GM06990 (cell line): Measurements from ENCODE around the gene PLCXD3.

Source experiments
- DNase-seq: peaks from one replicate; pipeline ENCODE4 v3.0.0-alpha.2; 2011; ENCODE audit not compliant: insufficient read length; ENCODE audit errors: extremely low read depth
- H3K27me3 ChIP-seq: replicated peaks from 2 replicates; pipeline ENCODE4 v1.6.0; 2011; ENCODE audit warnings: low read length; ENCODE audit not compliant: control insufficient read depth, insufficient read depth
- H3K36me3 ChIP-seq: 2 replicates; pipeline ENCODE4 v1.5.1; 2011; ENCODE audit warnings: low read length; ENCODE audit not compliant: control insufficient read depth, insufficient read depth
- H3K4me3 ChIP-seq: replicated peaks from 2 replicates; pipeline ENCODE4 v1.5.1; 2011; ENCODE audit warnings: low read depth, mild to moderate bottlenecking, control low read depth, low read length
- TF ChIP-seq, protein P1 (sequence below): IDR thresholded peaks from 2 replicates; pipeline ENCODE4 v1.5.1; 2011; ENCODE audit warnings: low read length, control low read depth, mild to moderate bottlenecking, inconsistent platforms; ENCODE audit not compliant: insufficient read depth, poor library complexity, severe bottlenecking

Gene PLCXD3

DNA sequence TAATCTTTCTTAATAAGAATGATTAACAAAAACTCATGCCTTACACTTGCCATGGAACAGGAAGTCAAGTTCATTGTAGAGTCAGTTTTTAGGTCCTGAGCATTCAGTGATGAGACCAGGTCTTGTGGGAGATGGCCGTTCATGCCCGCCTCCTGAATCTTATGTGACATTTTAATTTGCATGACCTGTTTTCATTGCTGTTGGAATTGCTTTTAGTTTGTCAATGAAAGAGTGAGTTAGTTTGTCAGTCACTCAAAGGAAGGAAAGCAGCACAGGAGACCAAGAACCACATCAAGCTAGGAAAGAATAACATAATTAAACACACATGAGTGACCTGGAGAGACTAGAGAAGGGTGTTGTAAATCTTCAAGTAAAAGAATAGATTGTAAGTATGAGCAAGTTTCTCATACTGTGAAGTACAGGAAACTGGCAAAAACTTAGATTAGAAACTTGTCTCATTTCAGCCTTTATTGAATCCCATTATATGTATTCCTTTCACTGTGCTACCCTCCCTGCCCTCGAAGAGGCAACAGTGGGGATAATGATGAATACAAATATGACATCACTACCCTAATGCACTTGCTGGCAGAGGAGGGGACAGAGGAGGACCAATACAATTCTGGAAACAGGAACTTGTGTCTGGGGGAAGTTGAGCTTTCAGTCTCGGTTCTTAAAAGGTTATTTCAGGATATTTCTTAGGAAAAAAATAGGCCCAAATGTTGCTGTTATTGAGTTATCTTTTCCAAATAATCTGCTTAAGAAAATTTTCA lies 232.7 kb downstream of the PLCXD3 start:
- DNase-seq: no peak
- no peaks in the 10 kb centered on the region; the same call in 1 of the 2 replicates for H3K27me3 ChIP-seq
- no peak overlapping the region for H3K4me3 ChIP-seq
- TF ChIP-seq, protein P1, sequence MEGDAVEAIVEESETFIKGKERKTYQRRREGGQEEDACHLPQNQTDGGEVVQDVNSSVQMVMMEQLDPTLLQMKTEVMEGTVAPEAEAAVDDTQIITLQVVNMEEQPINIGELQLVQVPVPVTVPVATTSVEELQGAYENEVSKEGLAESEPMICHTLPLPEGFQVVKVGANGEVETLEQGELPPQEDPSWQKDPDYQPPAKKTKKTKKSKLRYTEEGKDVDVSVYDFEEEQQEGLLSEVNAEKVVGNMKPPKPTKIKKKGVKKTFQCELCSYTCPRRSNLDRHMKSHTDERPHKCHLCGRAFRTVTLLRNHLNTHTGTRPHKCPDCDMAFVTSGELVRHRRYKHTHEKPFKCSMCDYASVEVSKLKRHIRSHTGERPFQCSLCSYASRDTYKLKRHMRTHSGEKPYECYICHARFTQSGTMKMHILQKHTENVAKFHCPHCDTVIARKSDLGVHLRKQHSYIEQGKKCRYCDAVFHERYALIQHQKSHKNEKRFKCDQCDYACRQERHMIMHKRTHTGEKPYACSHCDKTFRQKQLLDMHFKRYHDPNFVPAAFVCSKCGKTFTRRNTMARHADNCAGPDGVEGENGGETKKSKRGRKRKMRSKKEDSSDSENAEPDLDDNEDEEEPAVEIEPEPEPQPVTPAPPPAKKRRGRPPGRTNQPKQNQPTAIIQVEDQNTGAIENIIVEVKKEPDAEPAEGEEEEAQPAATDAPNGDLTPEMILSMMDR: no peak
- H3K36me3 ChIP-seq: no peaks in the 10 kb centered on the region

DNA sequence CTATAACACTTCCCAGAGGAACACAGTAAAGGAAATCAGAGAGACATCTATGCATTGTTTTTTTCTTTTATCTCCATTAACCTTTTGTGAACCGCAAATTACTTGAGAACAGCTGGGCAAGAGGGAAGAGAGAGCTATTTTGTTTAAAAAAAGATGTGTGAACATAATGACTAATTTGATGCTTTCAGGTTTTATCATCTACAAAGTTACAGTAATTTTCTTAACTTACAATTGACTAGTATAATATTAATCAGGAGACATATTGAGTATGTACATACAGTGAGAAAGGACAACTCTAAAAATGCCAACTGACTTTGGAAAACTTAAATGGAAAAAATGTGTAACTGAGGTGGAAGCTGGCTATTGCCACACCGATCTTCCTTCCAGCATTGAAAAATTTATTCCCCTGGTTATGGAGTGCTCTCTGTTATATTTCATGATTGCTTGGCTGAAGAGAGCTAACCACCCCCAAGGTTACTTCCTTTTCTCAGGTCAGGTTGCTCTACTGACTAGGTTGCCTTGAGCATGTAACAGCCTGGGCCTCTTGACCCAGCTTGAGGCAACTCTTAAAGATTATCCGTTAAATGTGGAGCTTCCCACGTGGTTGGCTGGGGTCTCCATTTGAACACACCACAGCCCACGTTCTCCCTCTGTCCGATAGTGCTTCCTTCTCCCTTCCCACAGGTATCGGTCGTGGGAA lies 234.4 kb downstream of the PLCXD3 start:
- no peaks in the 10 kb centered on the region; the same call in none of the 2 replicates for H3K27me3 ChIP-seq

DNA sequence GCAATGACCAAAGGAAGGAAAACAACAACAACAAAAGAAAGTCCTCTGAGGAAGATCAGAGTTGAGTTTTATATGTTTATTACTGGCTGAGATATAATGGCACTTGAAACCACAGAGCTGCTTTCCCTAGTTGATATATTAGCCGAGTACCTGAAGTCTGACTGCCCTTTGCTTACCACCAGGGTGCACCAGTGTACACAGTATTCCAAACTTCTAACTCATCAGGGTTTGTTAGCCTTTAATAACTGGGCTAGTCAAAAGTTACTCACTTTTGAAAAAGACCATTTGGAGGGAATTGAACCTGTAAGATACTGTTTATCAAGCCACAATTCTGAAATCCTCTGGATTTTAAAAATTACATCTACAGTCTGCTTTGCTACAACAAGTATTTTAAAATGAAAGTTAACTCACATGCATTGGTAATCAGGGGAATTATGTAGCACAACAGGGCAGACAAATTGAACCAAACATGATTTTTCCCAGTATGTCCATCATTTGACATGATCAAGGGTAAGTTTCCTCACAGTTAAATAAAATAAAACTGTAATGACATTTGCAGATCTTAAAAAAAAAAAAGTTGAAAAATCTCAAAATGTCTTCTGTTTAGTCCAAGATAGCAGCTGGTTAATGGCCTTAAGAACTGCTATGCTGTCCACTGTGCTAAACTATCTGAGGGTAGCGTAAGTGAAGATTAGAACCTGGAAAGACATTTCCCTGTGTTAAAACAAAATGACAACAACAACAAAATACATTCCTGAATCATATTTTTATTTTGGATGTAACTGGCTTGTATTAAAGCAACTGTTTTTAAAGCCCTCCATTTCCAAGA lies 239.8 kb downstream of the PLCXD3 start:
- Histone ChIP-seq H3K4me3 (no peak overlapping the region), H3K27me3 (no peaks in the 10 kb centered on the region; the same call in none of the 2 replicates), H3K36me3 (no peaks in the 10 kb centered on the region)
- TF ChIP-seq, protein P1: peak; percentile 77
- no peak for DNase-seq

More for the DNA sequence above, 234.4 kb downstream of the PLCXD3 start:
- Histone ChIP-seq H3K36me3 (no peaks in the 10 kb centered on the region), H3K4me3 (no peak overlapping the region)
- peak; percentile 13 for DNase-seq
- TF ChIP-seq, protein P1: no peak

DNA sequence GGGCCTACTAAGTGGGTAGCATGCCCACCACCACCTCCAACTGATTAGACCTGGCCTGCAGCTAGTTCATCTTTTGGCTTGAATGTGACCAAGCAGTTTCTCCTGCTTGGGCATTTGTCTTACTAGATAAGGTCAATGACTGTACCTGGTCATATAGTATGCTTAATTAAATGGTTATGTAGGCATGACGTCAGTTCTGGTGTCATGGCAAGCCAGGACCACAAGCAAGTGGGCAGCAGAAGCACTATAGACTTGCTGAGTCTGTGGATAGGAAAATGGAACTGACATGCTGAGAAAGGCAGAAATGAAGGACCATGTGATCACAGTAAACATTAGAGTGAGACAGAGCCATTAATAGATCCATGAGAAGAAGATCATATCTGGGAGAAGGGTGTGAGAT lies 241.5 kb downstream of the PLCXD3 start:
- DNase-seq: no peak
- Histone ChIP-seq H3K36me3 (no peaks in the 10 kb centered on the region), H3K4me3 (no peak overlapping the region), H3K27me3 (no peaks in the 10 kb centered on the region; the same call in none of the 2 replicates)
- TF ChIP-seq, protein P1: no peak

DNA sequence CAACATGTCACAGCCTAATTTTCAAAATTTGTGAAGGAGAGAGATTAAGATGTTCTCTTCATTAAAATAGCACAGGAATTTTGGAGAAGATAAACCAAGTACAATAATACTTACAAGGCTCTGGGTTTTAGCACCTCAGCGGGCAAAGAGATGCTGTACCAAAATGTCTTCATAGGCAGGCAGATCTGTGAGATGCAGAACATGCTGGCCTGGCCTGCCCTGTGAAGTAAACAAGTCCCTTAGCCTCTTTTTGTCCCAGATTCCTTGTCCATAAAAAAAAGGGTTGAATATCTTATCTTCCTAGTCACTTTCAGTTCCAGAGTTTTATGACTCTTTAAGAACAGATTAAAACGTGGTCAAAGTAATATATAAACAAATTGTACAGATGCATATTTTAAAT lies 244.0 kb downstream of the PLCXD3 start:
- TF ChIP-seq, protein P1: no peak
- H3K27me3 ChIP-seq: no peaks in the 10 kb centered on the region; the same call in none of the 2 replicates
- DNase-seq: no peak

More for the DNA sequence above, 244.0 kb downstream of the PLCXD3 start:
- no peak overlapping the region for H3K4me3 ChIP-seq
- no peaks in the 10 kb centered on the region for H3K36me3 ChIP-seq
